HuH-7.5 (cell line): Measurements from ENCODE around the gene PHLPP1.
"Not testable (repeated sequence)": the region's sequence is repeated elsewhere in the genome, so short reads cannot be mapped to it uniquely, and the experiment has no call there.

ENCODE experiments used
- DNase-seq: peaks from one replicate; pipeline ENCODE4 v3.0.0; 2011; ENCODE audit warnings: low spot score

Gene PHLPP1

DNA sequence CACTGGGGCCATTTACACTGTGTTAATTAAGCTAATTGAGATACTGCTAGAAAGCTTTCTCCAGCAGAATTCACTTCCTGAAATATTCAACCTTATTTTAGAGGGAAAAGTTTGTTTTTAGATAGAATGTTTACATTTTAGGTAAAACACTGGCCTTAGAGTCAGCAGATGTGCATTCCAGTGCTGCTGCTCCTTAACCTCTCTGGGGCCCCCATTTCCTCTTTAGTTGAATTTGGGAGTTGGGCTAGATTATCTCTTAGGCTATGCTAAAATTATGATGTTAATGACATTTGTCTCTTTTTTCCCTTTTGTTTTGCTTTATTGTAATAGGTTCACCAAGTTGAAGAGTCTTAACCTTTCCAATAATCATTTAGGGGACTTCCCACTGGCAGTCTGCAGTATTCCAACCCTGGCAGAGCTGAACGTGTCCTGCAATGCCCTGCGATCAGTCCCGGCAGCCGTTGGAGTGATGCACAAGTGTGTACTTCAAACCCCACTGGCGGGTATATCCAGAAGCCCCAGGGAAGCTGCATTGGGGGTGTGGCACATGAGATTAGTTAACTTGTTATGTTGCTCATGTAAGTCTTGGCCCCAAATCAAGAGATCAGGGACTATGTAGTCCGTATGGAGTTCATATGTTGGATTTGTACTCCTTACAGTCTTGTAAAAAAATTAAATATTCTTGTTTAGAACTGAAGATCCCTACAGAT lies 179.5 kb downstream of the PHLPP1 start:
- DNase-seq = no peak

DNA sequence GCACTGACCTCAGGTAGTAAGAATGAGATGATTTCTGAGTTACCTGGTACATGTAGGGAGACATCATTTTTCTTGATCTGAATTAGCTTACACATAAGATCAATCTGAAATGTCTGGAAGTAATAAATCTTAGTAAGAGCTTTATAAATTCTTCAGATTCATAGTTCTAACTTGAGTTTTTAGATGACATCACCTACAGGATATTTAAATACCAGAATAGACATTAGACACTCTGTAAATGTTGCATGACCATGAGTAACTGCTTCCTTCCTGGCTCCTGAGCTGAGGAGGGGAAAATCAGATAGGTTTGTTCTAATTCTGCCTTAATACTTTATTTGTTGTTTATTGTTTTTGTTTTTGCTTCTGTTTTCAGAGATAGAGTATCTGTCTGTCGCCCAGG lies 181.8 kb downstream of the PHLPP1 start:
- no peak for DNase-seq

DNA sequence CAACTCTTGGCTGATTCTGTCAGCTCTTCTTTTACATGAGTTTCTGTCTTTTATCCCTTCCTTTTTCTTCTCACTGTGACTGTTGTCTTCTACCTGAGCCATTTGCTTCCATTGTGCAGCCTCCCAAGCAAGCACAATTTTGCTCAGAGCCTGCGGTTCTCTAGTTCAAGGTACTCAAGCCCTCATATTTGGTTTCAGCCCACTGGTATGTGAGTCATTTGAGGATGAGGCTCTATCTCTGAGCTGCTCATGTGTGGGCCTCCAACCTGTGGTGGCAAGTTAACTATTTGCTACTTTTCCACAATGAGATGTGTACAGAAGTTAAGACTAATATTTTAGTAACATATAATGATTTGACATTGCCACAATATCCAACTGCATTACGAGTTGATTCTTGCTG lies 183.0 kb downstream of the PHLPP1 start:
- no peak for DNase-seq

DNA sequence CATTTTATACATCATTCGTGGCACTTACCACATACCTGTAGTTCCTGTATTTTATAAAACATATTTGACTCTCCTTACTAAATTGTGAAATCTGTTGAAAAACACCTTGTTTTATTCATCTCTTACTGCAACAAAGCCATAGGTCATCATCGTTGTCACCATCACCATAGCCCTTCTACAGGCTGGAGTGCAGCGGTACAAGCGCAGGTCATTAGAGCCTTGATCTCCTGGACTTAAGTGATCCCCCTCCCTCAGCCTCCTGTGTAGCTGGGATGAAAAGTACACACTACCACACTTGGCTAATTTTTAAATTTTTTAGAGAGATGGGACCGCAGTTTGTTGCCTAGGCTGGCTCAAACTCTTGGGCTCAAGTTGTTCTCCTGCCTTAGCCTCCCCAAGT lies 184.2 kb downstream of the PHLPP1 start:
- no peak for DNase-seq

DNA sequence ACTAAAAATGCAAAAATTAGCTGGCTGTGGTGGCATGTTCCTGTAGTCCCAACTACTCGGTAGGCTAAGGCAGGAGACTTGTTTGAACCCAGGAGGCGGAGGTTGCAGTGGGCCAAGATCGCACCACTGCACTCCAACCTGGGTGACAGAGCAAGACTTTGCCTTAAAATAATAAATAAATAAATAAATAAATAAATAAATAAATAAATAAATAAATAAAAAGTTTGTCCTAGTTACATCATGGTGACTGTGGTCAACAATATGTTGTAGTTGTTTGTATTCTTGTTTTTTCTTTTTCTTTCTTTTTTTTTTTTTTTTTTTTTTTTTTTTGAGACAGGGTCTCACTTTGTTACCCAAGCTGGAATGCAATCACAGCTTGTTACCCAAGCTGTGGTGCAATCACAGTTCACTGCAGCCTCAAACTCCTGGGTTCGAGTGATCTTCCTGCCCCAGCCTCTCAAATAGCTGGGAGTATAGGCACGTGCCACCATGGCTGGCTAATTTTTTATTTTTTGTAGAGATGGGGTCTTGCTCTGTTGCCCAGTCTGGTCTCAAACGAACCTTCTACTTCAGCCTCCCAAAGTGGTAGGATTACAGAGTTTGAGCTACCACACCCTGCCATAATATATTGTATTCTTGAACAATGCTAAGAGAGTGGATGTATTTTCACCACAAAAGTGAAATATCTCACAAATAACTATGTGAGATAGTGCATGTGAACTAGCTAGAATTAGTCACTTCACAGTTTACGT lies 185.0 kb downstream of the PHLPP1 start:
- no peak for DNase-seq

DNA sequence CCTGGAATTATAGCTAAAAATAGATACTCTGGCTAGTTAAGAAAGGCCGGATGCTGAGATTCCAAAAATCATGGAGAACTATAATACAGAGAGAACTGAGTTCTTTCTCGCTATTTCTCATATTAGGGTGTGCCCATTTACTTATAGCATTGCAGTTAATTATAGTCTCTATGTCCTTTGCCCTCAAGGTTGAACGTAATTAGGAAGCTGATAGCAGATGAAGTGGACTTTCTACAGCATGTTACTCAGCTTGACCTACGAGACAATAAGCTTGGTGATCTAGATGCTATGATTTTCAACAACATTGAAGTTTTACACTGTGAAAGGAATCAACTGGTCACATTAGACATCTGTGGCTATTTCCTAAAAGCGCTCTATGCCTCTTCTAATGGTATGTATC lies 187.4 kb downstream of the PHLPP1 start:
- no peak for DNase-seq

DNA sequence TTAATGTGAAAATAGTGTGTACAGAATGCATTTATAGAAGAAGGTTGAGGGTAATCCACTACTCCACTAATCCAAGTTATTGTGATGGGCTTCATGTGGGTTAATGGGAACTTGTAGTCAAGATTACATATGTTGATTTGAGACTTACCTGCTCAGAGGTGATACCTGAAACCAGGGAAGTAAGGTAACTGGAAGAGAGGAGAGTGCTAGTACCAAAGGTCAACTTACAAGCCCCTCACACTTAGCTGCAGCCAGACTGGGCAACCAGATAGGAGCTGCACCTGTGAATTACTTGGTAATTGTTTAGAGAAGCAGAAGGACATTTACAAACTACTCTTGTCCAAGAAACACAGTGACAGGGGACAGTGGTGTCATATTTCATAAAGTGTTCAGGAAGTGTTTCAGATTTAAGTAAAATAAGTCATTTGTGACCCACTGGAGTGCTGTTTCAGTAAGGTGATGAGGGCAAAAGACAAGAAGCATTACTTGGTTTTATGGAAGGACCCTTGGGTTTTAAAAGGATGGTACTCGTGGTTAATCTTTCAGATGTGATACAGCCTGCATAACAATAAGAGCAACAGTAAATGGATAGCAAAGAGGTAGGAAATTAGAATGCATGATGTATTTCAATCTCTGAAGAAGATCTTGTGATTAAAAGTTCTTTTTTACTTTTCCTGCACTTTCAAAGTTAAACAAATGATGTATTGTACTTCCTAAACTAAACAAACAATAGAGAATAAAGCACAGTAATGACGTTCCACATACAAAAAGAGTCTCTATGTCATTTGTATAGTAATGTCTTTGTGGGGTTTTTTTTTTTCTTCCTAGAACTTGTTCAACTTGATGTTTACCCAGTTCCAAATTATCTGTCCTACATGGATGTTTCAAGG lies 189.3 kb downstream of the PHLPP1 start:
- DNase-seq = no peak

DNA sequence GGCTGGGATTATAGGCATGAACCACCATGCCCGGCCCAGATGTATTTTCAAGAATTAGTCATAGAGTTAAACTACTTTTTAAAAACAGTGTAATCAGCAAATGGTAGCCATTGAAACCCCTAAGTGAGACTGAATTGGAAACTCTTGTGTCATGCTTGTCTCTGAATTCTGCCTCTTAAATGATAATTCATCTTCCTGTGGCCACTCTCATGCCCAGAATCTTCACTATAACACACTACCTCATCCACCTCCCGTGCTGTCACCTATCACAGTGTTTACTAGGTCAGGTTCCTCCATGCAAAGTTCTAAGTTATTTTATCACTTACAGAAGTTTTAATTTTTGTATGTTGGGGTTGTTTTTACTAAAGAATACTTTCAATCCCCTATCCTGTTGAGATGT lies 197.5 kb downstream of the PHLPP1 start:
- no peak for DNase-seq

DNA sequence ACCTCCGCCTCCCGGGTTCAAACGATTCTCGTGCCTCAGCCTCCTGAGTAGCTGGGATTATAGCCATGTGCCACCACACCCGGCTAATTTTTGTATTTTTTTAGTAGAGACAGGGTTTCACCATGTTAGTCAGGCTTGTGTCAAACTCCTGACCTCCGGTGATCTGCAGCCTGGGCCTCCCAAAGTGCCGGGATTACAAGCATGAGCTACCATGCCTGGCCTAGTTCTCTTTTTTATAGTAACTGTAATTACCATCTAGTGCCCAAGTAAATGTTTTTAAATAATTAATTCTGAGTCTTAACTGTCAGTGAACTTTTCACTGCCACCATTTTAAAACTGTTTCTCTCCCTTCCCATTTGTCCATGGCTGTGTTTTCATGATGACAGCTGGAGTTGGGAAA lies 198.5 kb downstream of the PHLPP1 start:
- not testable (repeated sequence) for DNase-seq

DNA sequence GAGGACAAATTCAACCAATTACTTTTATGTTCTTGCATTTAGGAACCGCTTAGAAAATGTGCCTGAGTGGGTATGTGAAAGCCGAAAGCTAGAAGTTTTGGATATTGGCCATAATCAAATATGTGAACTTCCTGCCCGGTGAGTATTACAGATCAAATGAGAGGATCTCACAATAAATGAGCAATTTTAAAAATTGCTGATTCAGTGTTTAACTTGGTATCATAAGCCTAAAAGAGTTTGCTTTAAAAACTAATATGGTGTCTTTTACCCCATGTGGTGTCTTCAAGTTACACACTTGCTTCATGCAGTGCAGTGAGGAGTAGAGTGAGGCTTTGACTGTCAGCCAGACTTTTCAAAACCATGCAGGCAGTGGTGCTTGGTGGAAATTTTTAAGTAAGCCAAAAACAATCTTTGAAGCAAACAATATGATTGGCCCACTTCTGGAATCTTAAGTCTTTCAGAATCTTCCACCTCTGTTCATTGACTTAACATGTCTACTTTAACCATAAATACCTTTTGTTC lies 199.6 kb downstream of the PHLPP1 start:
- no peak for DNase-seq

DNA sequence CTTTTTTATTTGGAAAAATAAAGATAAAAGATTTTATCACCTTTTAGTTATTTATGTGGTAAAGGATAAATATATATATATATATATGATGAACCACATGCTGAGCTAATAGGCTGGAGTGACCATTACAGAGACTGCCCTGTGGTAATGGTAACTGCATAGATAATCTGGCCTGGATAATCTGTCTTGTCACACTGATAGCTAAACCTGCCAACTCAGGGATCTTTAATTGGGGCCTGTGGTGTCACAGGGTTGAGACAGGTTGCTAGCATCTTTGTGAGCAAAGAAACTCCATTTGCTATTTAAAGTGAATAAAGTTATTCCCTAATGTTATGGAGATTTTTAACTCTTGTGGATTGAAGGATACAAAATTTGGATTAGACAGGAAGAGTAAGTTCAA lies 203.0 kb downstream of the PHLPP1 start:
- DNase-seq = no peak

DNA sequence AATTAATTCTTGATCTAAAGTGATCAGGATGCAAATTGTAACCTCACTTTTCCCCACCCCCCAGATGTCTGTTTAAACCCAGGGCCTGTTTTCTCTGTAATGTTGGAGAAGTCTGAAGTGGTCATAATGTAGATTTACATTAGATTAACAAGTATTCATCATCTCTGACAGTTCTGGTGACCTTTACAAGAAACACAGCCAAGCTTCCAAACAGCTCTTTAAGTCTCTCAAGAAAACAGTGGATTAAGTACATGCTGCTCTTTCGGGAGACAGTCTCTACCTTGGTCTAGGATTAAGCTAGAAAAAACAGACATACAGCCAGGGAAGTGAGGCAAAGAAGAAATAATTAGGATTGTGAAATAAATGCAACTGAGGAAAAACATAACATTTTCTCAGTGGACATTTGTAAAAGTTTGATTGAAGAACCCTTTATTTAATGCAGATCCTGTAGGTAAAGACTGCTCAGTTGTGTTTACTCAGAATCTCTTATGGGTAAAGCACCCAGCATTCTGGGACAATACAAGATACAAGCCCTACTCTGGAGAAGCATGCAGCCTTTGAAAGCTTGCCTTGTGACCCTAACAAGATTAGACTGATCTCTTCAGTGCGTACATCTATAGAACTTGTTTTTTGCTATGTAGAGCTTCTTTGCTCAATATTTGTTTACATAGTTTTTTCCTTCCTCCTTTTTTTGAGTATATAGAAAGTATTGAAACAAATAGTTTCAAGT lies 203.9 kb downstream of the PHLPP1 start:
- no peak for DNase-seq

DNA sequence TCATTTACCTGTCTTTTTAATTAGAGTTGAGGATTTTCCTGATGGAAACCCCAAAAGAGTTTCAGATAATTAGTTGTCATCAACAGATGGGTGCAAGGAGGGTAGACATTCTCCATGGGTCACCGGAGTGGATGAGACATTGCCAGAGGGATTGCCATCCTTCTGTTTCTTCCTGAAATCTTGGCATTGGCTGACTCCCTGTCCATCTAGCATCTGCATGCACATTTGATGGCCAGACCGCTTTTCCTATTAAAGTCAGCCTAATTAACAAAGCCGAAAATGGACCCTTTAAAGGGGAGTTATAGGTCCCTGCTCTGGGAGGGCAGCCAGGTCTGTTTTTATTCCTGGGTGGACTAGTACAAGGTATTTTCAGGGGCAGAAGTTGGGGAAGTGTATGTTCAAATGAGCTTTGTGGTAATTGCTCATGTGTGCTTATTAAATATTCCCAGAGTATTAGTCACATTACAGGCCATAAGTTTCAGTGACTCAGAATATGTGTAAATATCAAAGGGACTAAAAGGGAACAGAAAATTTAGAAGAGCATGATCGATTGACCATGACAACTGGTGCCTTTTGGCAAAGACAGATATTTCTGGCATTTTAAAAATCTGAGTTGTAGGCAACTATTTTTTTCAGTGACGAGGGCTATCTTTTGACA lies 209.8 kb downstream of the PHLPP1 start:
- no peak for DNase-seq

DNA sequence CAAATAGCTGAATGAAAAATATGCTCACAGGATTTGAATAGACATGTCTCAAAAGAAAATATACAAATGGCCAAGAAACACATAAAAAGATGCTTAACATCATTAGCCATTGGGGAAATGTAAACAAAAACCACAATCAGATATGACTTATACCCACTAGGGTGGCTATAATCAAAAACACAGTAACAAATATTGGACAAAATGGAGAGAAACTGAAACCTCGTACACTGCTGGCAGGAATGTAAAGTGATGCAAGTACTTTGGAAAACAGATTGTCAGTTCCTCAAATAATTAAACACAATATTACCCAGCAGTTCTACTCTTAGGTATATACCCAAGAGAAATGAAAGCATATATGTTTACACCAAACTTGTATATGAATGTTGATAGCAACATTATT lies 213.0 kb downstream of the PHLPP1 start:
- no peak for DNase-seq

DNA sequence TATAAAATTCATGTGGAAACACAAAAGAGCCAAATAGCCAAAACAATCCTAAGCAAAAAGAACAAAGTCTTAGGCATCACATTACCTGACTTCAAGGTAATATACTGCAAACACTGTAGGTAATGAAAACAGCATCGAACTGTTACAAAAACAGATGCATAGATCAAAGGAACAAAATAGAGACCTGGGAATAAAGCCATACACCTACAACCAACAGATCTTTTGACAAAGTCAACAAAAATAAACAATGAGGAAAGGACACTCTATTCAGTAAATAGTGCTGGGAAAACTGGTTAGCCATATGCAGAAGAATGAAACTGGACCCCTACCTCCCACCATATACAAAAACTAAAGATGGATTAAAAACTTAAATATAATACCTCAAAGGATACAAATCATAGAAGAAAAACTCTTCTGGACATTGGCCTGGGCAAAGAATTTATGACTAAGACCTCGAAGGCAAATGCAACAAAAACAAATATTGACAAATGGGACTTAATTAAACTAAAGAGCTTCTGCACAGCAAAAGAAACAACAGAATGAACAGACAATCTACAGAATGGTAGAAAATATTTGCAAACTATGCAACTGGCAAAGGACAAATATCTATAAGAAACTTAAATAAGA lies 218.0 kb downstream of the PHLPP1 start:
- DNase-seq = no peak

DNA sequence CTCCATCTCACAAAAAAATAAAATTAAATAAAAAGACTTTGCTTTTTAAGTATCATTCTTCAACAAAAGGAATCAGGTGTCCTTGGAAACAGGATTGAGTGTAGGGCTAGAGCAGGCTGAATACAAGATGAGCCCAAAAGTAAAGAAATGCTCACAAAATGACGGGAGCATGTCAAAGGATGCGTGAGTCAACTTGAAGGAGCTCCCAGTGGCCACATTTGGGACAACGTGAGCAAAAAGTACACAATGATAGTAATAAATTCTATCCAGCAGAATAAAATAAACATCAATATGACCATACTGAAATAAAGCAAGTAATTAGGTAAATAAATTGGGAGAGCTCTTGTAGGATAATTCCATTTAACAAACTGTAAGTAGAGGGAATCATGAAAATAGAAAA lies 220.7 kb downstream of the PHLPP1 start:
- DNase-seq = no peak

DNA sequence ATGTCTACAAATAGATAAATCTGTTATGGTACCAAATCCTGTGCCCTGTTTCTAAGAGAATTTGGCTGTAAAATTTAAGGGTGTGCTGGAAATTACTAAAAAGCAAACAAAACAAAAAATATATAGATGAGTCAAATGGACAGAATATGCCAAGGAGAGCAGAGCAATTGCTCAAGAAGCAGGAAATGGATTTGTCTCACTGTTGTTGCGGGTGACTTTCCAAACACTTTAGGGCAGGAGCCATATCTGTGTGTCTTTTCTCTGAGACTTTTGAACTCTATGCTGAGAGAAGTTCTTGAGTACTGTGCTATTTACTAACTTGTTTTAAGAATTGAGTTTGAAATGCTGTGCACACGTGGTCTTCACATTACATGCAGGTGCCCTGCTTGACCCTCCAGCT lies 221.7 kb downstream of the PHLPP1 start:
- DNase-seq = no peak

DNA sequence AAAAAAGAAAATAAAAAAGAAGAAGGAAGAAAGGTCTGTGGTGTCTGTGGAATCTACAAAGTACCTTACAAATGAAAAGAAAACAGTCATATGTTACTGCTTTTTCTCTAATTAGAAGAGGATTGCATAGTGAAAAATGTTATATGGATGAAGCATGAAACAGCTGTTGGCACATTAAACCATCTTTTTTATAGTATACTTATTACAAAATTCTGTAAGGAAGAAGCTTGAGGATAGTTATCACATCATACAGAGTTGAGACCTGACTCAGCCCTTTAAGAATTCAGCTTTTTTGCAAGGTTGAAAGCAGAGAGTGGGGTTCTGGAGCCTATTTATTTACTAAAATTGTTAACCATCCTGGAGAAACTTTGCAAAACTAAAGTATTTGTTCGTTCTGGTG lies 222.7 kb downstream of the PHLPP1 start:
- no peak for DNase-seq

DNA sequence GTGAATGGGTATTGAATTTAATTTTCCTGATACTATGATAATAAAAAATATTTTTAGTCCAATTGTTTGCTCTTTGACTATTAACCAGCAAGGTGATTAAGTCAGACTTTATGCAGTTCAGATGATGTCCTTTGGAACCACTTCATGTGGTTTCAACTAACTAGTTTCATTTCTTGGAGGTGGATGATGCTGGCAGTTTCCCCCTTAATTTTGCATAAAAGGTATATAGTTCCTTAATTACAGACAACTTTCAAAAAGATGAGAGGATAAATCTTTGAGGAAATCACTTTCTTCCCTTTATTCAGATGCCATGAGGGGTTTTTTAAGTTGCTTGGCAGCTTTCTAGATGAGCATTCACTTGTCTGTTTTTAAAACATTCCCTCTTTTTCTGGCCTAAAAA lies 223.1 kb downstream of the PHLPP1 start:
- DNase-seq = no peak

DNA sequence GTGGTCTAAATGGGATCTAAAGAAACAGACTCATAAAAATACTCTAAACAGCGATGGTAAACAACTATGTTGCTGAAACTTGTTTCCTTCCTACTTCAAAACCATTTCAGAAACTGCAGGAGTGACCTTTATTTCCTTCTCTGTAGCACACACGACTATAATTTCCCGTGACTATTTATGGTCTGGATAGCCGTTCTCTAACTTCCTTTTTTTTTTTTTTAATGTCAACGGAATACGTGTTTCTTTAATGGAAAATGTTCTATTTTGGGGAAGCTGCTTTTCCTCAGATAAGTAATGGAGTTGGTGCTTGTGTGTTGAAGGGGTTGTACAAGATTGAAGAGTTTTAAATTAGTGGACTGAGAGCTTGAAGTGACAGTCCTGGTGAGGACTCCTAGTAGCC lies 224.1 kb downstream of the PHLPP1 start:
- no peak for DNase-seq

DNA sequence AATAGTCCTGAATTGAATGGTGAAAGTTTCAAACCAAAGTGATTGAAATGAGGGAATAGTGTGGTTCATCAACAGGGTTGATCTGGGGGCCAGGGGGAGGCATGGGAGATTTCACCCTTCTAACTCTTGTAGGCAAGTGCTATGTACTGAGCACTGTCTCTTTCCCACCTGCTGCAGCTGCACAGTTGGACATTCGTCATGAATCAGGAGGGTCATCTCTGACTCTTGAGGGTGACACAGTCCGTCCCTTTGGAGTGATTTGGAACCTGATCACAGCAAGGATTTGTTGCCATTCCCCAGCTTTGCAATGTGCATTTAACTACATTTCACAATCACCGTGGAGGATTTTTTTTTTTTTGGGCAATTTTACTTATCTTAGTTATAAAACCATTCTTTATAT lies 224.6 kb downstream of the PHLPP1 start:
- no peak for DNase-seq
